GM12874 (cell line): ENCODE data around the gene TRIM7.

ENCODE experiments used
- CTCF ChIP-seq: IDR thresholded peaks from 2 replicates; pipeline ENCODE4 v1.5.1; 2011; ENCODE audit warnings: low read depth, mild to moderate bottlenecking, control low read depth, low read length, moderate library complexity; ENCODE audit not compliant: insufficient read depth

TRIM7 gene

GRCh38 chr5:181187500-181188213 lies 17.3 kb downstream of the TRIM7 start:
- TF ChIP-seq CTCF, result 0 out of 2 replicates have a peak, but pooled peaks have one; percentile 22

DNA sequence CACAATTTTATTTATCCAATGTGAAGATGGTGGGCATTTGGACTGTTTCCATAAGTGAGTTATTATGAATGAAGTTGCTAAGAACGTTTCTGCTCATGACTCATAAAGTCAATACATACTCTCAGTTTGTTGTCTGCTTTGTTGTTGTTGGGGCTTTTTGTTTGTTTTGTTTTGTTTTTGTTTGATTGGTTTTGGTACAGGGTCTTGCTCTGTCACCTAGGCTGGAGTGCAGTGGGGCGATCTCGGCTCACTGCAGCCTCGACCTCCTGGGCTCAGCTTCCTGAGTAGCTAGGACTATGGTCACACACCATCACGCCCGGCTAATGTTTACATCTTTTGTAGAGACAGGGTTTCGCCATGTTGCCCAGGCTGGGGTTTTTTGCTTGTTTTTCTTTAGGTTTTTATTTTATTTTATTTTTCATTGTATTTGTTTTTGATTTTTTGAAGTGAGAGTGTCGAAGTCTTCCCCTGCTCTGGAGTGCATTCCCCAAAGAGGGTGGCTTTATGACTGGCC lies 18.0 kb downstream of the TRIM7 start:
- no peak for TF ChIP-seq CTCF

GRCh38 chr5:181186022-181186421 lies 19.0 kb downstream of the TRIM7 start:
- TF ChIP-seq CTCF, result no peak

DNA sequence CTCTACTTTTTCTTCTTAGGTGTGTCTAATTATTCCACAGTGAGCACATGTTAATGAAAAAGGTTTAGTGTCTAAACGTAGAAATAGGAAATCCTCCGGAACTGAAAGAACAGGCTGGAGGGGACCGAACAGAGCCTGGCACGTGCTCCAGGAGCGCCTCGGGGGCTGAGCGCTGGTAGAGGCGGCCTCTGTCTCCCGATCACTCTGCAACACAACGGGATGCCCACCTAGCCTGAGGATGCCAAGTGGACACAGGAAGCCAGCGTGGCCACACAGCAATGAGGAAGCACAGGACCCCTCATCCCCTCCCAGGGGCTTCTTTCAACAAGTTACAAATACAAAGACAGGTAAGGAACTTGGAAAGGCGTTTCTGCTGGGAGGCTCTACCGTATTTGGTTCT lies 19.4 kb downstream of the TRIM7 start:
- no peak for TF ChIP-seq CTCF

DNA sequence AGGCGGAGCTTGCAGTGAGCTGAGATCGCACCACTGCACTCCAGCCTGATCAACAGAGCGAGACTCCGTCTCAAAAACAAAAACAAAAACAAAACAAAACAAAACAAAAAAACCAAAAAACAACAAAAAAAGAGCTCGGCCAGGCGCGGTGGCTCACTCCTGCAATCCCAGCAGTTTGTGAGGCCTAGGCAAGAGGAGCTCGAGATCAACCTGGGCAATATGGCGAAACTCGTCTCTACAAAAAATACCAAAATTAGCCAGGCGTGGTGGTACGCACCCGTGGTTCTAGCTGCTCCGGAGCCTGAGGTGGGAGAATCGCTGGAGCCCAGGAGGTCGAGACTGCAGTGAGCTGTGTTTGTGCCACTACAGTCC lies 20.2 kb downstream of the TRIM7 start:
- no peak for TF ChIP-seq CTCF

- no peak for TF ChIP-seq CTCF
Measured at GRCh38 chr5:181182651-181183050, 22.3 kb downstream of the TRIM7 start.

GRCh38 chr5:181181650-181182565 lies 23.1 kb downstream of the TRIM7 start:
- TF ChIP-seq CTCF, result peak; percentile 74
